K562 (cell line): Measurements from ENCODE around the gene JMJD1C. TPM values are rescaled to one million over a fixed set of nuclear protein-coding genes. Genes with fewer than 3 reads are reported as not detected.

Source experiments
- ATAC-seq: fragments of 200-7000 bp; cut with Tn5 transposase; 3 replicates; pipeline ENCODE4 v1.9.1; 2020; ENCODE audit warnings: moderate library complexity
- BruUV-seq: library from RNA; stranded (reverse); fragments of 400-500 nt; replicated peaks from 2 replicates; lab custom pipeline; 2021; lab: Mats Ljungman, UMichigan
- CTCF ChIA-PET: fragments of 300-600 bp; formaldehyde crosslinking; extraction: SDS; loops from one replicate; lab custom pipeline; 2021; ENCODE audit warnings: low intra/inter-chr PET ratio; lab: Yijun Ruan, JAX
- POLR2A ChIA-PET: fragments of 300-600, 350-650 bp; sonication (Branson Sonifier 250); formaldehyde crosslinking; extraction: SDS; loops from one replicate; lab custom pipeline; 2021; ENCODE audit warnings: antibody characterized with exemption, inconsistent platforms; lab: Yijun Ruan, JAX
- DNase-seq, 4 experiments: peaks; one replicate each; pipeline versions ENCODE4 v3.0.0 to v3.0.0-alpha.2; 2011 to 2018; ENCODE audit warnings: low spot score in 3 of 4, mixed read lengths in 3 of 4; ENCODE audit errors: extremely low read depth in 1 of 4
- FAIRE-seq: peaks from 2 replicates; lab custom pipeline; 2011; peaks lifted over from hg19 to GRCh38; lab: Jason Lieb, UNC
- H2AFZ ChIP-seq: 2 replicates; pipeline ENCODE4 v1.6.0; 2011; ENCODE audit warnings: low read depth, low read length, control low read depth, inconsistent platforms
- H3K27ac ChIP-seq: fragments of 200-600 bp; 3 replicates; pipeline ENCODE4 v1.8.0; 2011; ENCODE audit warnings: low read depth, mild to moderate bottlenecking, control low read depth, inconsistent platforms, low read length, moderate library complexity, mixed read lengths; ENCODE audit errors: extremely low read depth
- H3K27me3 ChIP-seq, 2 experiments: fragments of 300-600 bp in 1 of 2; 2 replicates in 1 of 2; 3 replicates in 1 of 2; pipeline versions ENCODE4 v1.6.0 to v1.8.0; 2011; ENCODE audit warnings: inconsistent platforms in 2 of 2, low read length in 2 of 2, mild to moderate bottlenecking in 1 of 2, mixed read lengths in 1 of 2, moderate library complexity in 1 of 2; ENCODE audit not compliant: control insufficient read depth in 2 of 2, insufficient read depth in 2 of 2
- H3K36me3 ChIP-seq: fragments of 300-600 bp; 3 replicates; pipeline ENCODE4 v1.8.0; 2011; ENCODE audit warnings: mild to moderate bottlenecking, low read length, inconsistent platforms; ENCODE audit not compliant: control insufficient read depth, insufficient read depth
- H3K4me1 ChIP-seq, 2 experiments: fragments of 200-600 bp in 1 of 2; replicated peaks in 1 of 2; 2 replicates in 1 of 2; 3 replicates in 1 of 2; pipeline versions ENCODE4 v1.5.1 to v1.8.0; 2011; ENCODE audit warnings: inconsistent platforms in 2 of 2, low read length in 2 of 2, mild to moderate bottlenecking in 1 of 2, mixed read lengths in 1 of 2, moderate library complexity in 1 of 2; ENCODE audit not compliant: control insufficient read depth in 2 of 2, insufficient read depth in 2 of 2
- H3K4me2 ChIP-seq: 2 replicates; pipeline ENCODE4 v1.6.1; 2011; ENCODE audit warnings: low read length, control low read depth, inconsistent platforms, mixed read lengths; ENCODE audit not compliant: insufficient read depth
- H3K4me3 ChIP-seq: fragments of 200-600 bp; sonication (generic), shearing (Covaris generic); 2 replicates; pipeline ENCODE4 v1.5.1; 2016; ENCODE audit warnings: control low read depth, inconsistent platforms
- H3K79me2 ChIP-seq: fragments of 200-600 bp; 3 replicates; pipeline ENCODE4 v1.8.0; 2011; ENCODE audit warnings: low read length, inconsistent platforms; ENCODE audit not compliant: control insufficient read depth, insufficient read depth
- H3K9ac ChIP-seq, 2 experiments: 2 replicates each; pipeline versions ENCODE4 v1.6.0 to v1.6.1; 2011; ENCODE audit warnings: low read depth in 2 of 2, low read length in 2 of 2, control low read depth in 1 of 2, inconsistent platforms in 1 of 2, mild to moderate bottlenecking in 1 of 2, mixed read lengths in 1 of 2; ENCODE audit not compliant: insufficient read depth in 1 of 2
- H3K9me1 ChIP-seq: one replicate; pipeline ENCODE4 v1.6.0; 2011; ENCODE audit warnings: inconsistent platforms, mild to moderate bottlenecking, low read length, moderate library complexity; ENCODE audit not compliant: control insufficient read depth, insufficient read depth
- H3K9me3 ChIP-seq: replicated peaks from 2 replicates; pipeline ENCODE4 v1.5.1; 2011; ENCODE audit warnings: low read depth, low read length, inconsistent platforms; ENCODE audit not compliant: control insufficient read depth, insufficient read depth
- H4K20me1 ChIP-seq: replicated peaks from 2 replicates; pipeline ENCODE4 v1.6.1; 2011; ENCODE audit warnings: low read length, inconsistent platforms, mixed read lengths; ENCODE audit not compliant: control insufficient read depth, insufficient read depth
- ATF1 ChIP-seq, 2 experiments: fragments of 450-650 bp in 1 of 2; IDR thresholded peaks; 2 replicates each; pipeline ENCODE4 v1.6.1; 2016; ENCODE audit warnings: missing compliant biosample characterization in 1 of 2, missing genetic modification characterization in 1 of 2
- CHAMP1 ChIP-seq: fragments of 450-650 bp; IDR thresholded peaks from 2 replicates; pipeline ENCODE4 v1.6.1; 2016; ENCODE audit warnings: mild to moderate bottlenecking
- FIP1L1 ChIP-seq: fragments of 200-400 bp; formaldehyde crosslinking; IDR thresholded peaks from 2 replicates; pipeline ENCODE4 v1.6.1; 2018; ENCODE audit warnings: mild to moderate bottlenecking, low read depth, low read length; ENCODE audit not compliant: poor library complexity, severe bottlenecking
- ID3 ChIP-seq, 2 experiments: fragments of 250-450 bp in 1 of 2; fragments of 450-650 bp in 1 of 2; sonication (Bioruptor Pico) in 1 of 2; IDR thresholded peaks; 2 replicates each; pipeline versions ENCODE4 v1.6.1 to v1.8.0; 2016 to 2021; ENCODE audit warnings: mild to moderate bottlenecking in 2 of 2, moderate library complexity in 2 of 2, missing compliant biosample characterization in 1 of 2, missing genetic modification characterization in 1 of 2
- KDM1A ChIP-seq, 2 experiments: fragments of 450-650 bp; IDR thresholded peaks; 2 replicates each; pipeline ENCODE4 v1.6.1; 2016; ENCODE audit warnings: mild to moderate bottlenecking in 2 of 2
- KDM4B ChIP-seq, 2 experiments: fragments of 450-650 bp in 1 of 2; sonication (generic) in 1 of 2; IDR thresholded peaks; 2 replicates each; pipeline ENCODE4 v1.6.1; 2016 to 2017; ENCODE audit warnings: borderline replicate concordance in 2 of 2, antibody characterized with exemption in 1 of 2, low read depth in 1 of 2, mild to moderate bottlenecking in 1 of 2
- PREB ChIP-seq: sonication (generic); formaldehyde crosslinking; IDR thresholded peaks from 2 replicates; pipeline ENCODE4 v1.8.1; 2023; ENCODE audit warnings: mild to moderate bottlenecking, missing genetic modification reagents
- RBM17 ChIP-seq: fragments of 200-400 bp; formaldehyde crosslinking; IDR thresholded peaks from 2 replicates; pipeline ENCODE4 v1.6.1; 2017; ENCODE audit warnings: low read depth, mild to moderate bottlenecking, low read length, borderline replicate concordance
- RFX5 ChIP-seq: IDR thresholded peaks from 2 replicates; pipeline ENCODE4 v1.6.1; 2011; ENCODE audit warnings: low read depth, mild to moderate bottlenecking, improper control_type of control experiment, low read length
- SAFB ChIP-seq: fragments of 200-400 bp; formaldehyde crosslinking; IDR thresholded peaks from 2 replicates; pipeline ENCODE4 v1.6.1; 2017; ENCODE audit warnings: low read depth, low read length, borderline replicate concordance
- SIN3A ChIP-seq, 2 experiments: fragments of 150-350 bp in 1 of 2; IDR thresholded peaks; 2 replicates each; pipeline ENCODE4 v1.6.1; 2011 to 2016; ENCODE audit warnings: borderline replicate concordance in 2 of 2, low read depth in 2 of 2, low read length in 2 of 2, mild to moderate bottlenecking in 2 of 2, moderate library complexity in 2 of 2; ENCODE audit not compliant: control insufficient read depth in 1 of 2
- SPI1 ChIP-seq: IDR thresholded peaks from 2 replicates; pipeline ENCODE4 v1.6.1; 2011; ENCODE audit warnings: low read depth, low read length, control low read depth, borderline replicate concordance
- TEAD1 ChIP-seq, 2 experiments: fragments of 450-650 bp in 1 of 2; sonication (generic) in 1 of 2; formaldehyde crosslinking; IDR thresholded peaks; 2 replicates each; pipeline versions ENCODE4 v1.4.0 to v1.8.0; 2020 to 2022; ENCODE audit warnings: mild to moderate bottlenecking in 2 of 2, missing genetic modification reagents in 1 of 2
- ZNF197 ChIP-seq: fragments of 200-800 bp; sonication (Bioruptor generic); IDR thresholded peaks from 2 replicates; pipeline ENCODE4 v1.6.1; 2016; ENCODE audit warnings: low read depth, missing genetic modification characterization, missing compliant biosample characterization
- ZNF431 ChIP-seq: sonication (generic); formaldehyde crosslinking; IDR thresholded peaks from 2 replicates; pipeline ENCODE4 v1.8.0; 2022; ENCODE audit warnings: mild to moderate bottlenecking, missing genetic modification reagents
- WGBS: fragments of 100-300 bp; shearing (Covaris generic); methylation state at CpG from one replicate; pipeline ENCODE4 v1.1.6; 2016; ENCODE audit warnings: low coverage, mixed read lengths; ENCODE audit not compliant: insufficient coverage; ENCODE audit errors: missing lambda C conversion rate; 5-methylcytosine and 5-hydroxymethylcytosine counted together
- in situ Hi-C: fragments of 300-500 bp; cut with MboI; formaldehyde crosslinking; loops from 4 replicates; pipeline ENCODE4 v1.15.0; 2018; ENCODE audit warnings: inconsistent platforms, mixed read lengths
- intact Hi-C: fragments of 100-400 bp; cut with micrococcal nuclease; formaldehyde crosslinking; loops from 2 replicates; pipeline ENCODE4 v1.14.2; 2022
- polyA plus RNA-seq, 8 experiments: library from polyadenylated mRNA; depleted of rRNA in 4 of 8; stranded (reverse) in 5 of 8; unstranded in 3 of 8; fragments of >200 nt; fragmentation: Nextera tagmentation in 2 of 8; fragmentation: Illumina TruSeq in 1 of 8; extraction: Ambion mirVana in 2 of 8; extraction: Trizol in 1 of 8; gene quantifications; 2 replicates each; pipeline versions ENCODE4 v1.2.1 to v1.2.3, GENCODE V29; 2011 to 2014; ENCODE audit warnings: inconsistent platforms in 1 of 8, missing spikeins in 1 of 8
- total RNA-seq, 7 experiments: library from RNA; depleted of rRNA in 6 of 7; stranded (reverse); fragments of >200 nt in 6 of 7; fragmentation: Illumina TruSeq in 2 of 7; extraction: Trizol in 2 of 7; gene quantifications; 2 replicates each; pipeline versions ENCODE4 v1.2.1 to v1.2.3, GENCODE V29; 2011 to 2021; ENCODE audit warnings: low replicate concordance in 1 of 7

The JMJD1C gene
- total and polyA plus RNA-seq, 9 of the 15 experiments (the other 6 are each of a cell fraction or from before 2014, with no cell fraction given) = 25.3 to 68.0 (median 47.2) TPM

- Histone ChIP-seq H3K9me3 (no peaks in the 10 kb centered on the region), H3K27me3 (no peaks in the 10 kb centered on the region), H3K4me2 (peak overlapping the region; percentile 95), H4K20me1 (no peaks in the 10 kb centered on the region), H3K36me3 (no peaks in the 10 kb centered on the region), H3K9ac (peak overlapping the region; percentile 85 to 100), H3K27ac (peak overlapping the region; percentile 89), H2AFZ (peak overlapping the region; percentile 92), H3K4me3 (peak overlapping the region; percentile 73), H3K9me1 (no peaks in the 10 kb centered on the region), H3K4me1 (peaks cover 0 to 19% of the 10 kb centered on the region in 2 experiments; a peak in 4 of 5 replicates), H3K79me2 (peaks cover 80% of the 10 kb centered on the region)
- ChIA-PET POLR2A (interaction anchor here (0.6 to 3.2 kb wide), 5 partner anchors 10 to 140 kb away, joined by 3 to 21 read pairs (median 3); no protein-coding TSS in a partner anchor), CTCF (no interaction called here)
- intact Hi-C loops (loop anchor here (5.0 kb wide), 1 partner anchor 249 kb away; no protein-coding TSS in a partner anchor), in situ Hi-C loops (no loop called here)
- DNase-seq (peak; percentile 16 to 73 (median 43)), FAIRE-seq (no peak), ATAC-seq (peak; percentile 43)
- TSS peak; percentile 75 for BruUV-seq
- 6% methylated on average over 26 of the region's 27 CpGs for WGBS
- TF ChIP-seq CHAMP1 = no peak
- no peak for TF ChIP-seq FIP1L1
- 0 out of 4 replicates have a peak, but pooled peaks of 1 of the 2 experiments have one; percentile 9 for TF ChIP-seq KDM4B (IDR thresholded peaks at IDR 0.05; ENCODE audit: borderline replicate concordance in 2 of 2, low read depth in 1 of 2)
- no peak for TF ChIP-seq RBM17
- 0 out of 4 replicates have a peak, but pooled peaks of 1 of the 2 experiments have one; percentile 41 for TF ChIP-seq SIN3A (IDR thresholded peaks at IDR 0.05; ENCODE audit: borderline replicate concordance in 2 of 2, control insufficient read depth in 1 of 2, low read depth in 2 of 2, low read length in 2 of 2)
- TF ChIP-seq ZNF431 (CRISPR knock-in tag) = no peak
- TF ChIP-seq ZNF197 (CRISPR knock-in tag) = no peak
- TF ChIP-seq ATF1 (CRISPR knock-in tag; IDR thresholded peaks at IDR 0.05) = no peak
- peak; percentile 40; the same call in 1 of the 2 replicates for TF ChIP-seq ATF1 (tag; IDR thresholded peaks at IDR 0.05)
- no peak for TF ChIP-seq SPI1
- no peak for TF ChIP-seq RFX5
- TF ChIP-seq PREB (CRISPR knock-in tag) = 0 out of 2 replicates have a peak, but pooled peaks have one; percentile 11
- no peak for TF ChIP-seq ID3 (CRISPR knock-in tag; IDR thresholded peaks at IDR 0.05)
- 0 out of 2 replicates have a peak, but pooled peaks have one; percentile 36 for TF ChIP-seq ID3 (tag; IDR thresholded peaks at IDR 0.05)
- TF ChIP-seq TEAD1 (CRISPR knock-in tag; IDR thresholded peaks at IDR 0.05) = 0 out of 4 replicates have a peak, but pooled peaks of 1 of the 2 experiments have one; percentile 4
- peak; percentile 59 to 66; a peak in 3 of 4 replicates for TF ChIP-seq KDM1A (IDR thresholded peaks at IDR 0.05)
- TF ChIP-seq SAFB = no peak
Measured at GRCh38 chr10:63466144-63466935, 563 bp upstream of the JMJD1C start.
